ENCODE measurements around the gene ADAMTS9. TPM values are rescaled to one million over a fixed set of nuclear protein-coding genes. Genes with fewer than 3 reads are reported as not detected.

ADAMTS9 gene
- total RNA-seq, 4 donors from 2014 or later, result 36.4 to 218 (median 99.1) TPM

DNA sequence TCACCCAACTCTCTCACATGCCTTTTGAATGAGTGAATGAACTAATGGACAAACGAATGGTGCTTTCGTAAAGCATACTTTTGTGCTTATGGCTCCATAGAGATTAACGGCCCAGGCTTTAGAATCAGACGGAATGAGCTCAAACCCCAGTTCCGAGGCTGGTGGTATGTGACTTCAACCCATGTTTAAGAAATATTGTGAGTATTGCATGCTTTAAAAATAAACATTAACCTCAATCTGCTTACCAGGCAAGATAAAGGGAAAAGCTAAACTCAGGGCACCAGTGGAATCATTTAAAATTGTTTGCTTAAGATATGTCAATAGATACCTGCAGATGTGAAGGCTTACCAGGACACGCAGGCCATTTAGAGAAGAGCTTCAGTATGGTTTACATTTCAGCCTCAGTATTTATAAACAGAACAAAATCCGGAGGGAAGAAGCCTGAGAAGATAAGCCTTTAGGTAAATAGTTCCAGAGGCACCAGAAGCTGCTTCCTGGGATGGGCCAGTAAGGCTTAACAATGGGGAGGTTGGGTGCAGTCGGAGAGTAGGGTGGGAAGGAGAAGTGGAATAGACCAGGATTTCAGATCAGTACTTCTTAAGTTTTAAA is 186.4 kb downstream of the ADAMTS9 start:
- TF ChIP-seq, protein P1, sequence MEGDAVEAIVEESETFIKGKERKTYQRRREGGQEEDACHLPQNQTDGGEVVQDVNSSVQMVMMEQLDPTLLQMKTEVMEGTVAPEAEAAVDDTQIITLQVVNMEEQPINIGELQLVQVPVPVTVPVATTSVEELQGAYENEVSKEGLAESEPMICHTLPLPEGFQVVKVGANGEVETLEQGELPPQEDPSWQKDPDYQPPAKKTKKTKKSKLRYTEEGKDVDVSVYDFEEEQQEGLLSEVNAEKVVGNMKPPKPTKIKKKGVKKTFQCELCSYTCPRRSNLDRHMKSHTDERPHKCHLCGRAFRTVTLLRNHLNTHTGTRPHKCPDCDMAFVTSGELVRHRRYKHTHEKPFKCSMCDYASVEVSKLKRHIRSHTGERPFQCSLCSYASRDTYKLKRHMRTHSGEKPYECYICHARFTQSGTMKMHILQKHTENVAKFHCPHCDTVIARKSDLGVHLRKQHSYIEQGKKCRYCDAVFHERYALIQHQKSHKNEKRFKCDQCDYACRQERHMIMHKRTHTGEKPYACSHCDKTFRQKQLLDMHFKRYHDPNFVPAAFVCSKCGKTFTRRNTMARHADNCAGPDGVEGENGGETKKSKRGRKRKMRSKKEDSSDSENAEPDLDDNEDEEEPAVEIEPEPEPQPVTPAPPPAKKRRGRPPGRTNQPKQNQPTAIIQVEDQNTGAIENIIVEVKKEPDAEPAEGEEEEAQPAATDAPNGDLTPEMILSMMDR (IDR thresholded peaks at IDR 0.05; ENCODE audit: low read depth), result no peak

DNA sequence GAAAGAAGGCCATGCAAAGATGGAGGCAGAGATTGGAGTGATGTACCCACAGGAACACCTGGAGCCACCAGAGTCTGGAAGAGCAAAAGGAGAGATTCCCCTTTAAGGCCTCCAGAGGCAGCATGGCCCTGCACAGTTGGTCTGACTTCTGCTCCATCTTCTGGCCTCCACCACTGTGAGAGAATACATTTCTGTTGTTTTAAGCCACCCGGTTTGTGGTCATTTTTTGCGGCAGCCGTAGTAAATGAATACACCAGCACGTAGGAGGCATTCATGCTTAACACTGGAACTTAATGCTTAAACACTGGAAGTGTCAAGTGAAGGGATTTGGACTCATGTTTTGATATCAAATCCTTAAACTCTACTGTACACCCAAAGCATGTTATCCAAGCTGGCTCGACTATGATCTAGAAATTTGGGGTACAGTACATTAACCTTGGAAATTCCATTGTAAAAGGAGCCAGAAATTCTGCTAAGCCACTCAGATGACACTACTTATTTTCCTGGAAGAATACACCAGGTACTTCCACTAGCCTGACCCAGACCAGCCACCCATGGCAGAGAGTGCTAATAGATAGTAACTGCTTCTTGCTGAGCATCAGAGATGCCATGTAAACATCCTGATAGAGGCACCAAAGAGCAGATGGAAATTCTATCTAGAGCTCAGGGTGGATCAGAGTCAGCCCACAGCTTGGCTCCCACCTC is 190.9 kb downstream of the ADAMTS9 start:
- TF ChIP-seq, protein P1 (IDR thresholded peaks at IDR 0.05; ENCODE audit: low read depth), result no peak

DNA sequence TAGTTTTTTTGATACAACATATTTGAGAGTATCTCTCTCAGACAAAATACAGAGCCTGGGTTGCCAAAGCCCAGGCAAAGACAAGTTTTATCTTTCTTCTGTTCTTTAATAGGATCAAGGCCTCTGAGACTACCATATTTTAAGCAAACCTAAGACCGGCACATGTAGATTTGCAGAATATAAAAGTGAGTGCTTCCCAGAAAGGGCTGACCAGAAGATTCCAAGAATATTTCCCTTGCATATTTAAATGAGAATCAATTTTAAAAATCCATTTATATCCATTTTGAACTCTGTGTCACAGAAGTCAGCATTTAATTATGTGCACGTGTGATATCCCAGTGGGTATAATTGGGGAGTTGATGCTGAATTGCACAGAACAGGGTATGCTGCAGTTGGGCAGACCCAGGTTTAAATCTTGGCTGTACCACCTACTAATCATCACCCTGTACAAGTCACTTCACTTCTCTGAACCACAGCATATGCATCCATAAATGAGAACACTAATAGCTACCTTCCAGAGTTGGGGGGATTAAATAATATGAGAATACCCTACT is 191.9 kb downstream of the ADAMTS9 start:
- TF ChIP-seq, protein P1 (IDR thresholded peaks at IDR 0.05; ENCODE audit: low read depth), result no peak

DNA sequence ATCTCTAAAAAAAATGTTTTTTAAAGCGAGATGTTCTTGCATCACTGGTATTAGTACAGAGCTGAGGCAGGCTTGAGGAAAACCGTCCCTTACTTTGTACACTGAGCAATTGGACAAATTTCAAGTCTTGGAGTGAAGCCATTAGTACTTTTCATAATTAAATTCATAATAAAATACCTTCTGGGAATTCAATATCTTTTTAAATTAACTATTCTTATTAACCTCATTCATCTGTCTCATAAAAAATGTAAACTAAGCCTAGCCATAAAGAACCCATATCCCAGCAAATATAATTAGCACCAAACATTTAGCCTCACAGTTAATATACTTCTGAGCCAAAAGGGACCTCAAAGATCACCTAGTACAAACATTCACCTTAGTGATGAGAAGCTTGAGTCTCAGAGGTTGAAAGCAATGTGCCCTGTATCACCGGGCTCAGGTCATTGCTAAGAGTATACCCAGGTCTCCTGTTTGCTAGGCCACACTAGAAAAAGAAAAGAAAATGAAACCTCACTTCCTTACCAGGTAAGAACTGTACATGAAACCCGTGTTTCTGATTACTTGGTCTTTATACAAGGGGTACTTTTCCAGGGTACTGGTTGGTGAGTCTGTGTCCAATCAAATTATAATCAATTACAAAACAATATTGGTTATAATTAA is 192.5 kb downstream of the ADAMTS9 start:
- TF ChIP-seq, protein P1 (IDR thresholded peaks at IDR 0.05; ENCODE audit: low read depth), result no peak

DNA sequence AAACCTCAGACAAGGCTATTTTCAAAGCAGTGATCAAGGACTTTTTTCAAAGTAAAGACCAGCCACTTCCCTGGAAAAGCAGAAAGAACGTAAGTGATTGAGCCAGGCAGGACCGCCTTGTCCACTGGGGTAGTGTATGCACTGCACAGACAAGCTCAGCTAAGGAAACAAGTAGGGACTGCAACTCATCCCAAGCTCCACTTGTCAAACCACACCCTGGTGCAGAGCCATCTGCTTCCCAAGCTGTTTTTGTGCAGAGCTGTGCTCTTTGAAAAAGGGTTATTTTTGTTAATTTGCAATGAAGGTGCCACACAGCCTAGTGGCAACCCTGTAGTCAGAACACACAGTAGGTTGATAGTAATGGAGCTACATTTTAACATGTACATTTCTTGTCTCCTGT is 193.3 kb downstream of the ADAMTS9 start:
- TF ChIP-seq, protein P1 (IDR thresholded peaks at IDR 0.05; ENCODE audit: low read depth), result no peak

DNA sequence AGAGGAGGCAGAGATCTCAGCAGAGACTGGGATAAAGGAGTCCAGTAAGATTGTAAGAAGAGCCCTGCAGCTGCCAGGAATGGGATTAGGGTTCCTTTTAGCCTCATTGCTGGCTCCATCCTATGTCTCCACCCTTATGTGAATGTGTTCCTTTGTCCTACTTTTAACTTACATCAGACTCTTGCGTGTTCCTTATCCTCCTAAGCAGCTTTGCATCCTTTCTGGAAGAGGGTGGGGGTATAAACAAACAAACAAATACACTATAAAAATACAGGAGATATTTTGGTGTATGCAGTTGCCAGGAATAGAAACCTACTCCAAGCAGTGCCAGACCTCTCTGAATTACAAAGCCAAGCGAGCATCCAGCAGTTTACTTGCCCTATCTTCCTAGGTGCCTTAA is 194.7 kb downstream of the ADAMTS9 start:
- TF ChIP-seq, protein P1 (IDR thresholded peaks at IDR 0.05; ENCODE audit: low read depth), result no peak

DNA sequence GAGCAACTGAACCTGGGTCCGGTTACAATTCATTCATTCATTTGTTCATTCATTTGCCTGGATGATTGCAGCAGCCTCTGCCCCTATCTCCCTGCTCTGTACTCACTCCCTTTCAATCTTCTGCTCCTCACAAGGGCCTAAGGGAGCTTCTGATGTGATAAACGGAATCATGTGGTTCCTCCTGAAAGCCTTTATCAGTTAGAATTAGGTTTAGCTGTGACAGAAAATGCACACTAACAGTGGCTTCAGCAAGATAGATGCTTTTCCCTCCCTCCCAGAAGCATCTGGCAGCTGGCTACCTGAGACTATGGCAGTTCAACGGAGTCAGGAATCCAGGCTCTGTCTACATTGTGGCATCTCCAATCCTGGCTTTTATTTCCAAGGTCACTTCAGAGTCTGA is 196.0 kb downstream of the ADAMTS9 start:
- TF ChIP-seq, protein P1 (IDR thresholded peaks at IDR 0.05; ENCODE audit: low read depth), result no peak

All from subcutaneous adipose tissue (tissue), 4 donors.